Measurements from ENCODE around the gene KCNQ1.

KCNQ1 gene

GRCh38 chr11:2827256-2827655, 382.4 kb downstream of the KCNQ1 start:
- H3K4me2 ChIP-seq: peak overlapping the region; percentile 79 to 94 (median 89)
- H3K27me3 ChIP-seq: no peaks in the 10 kb centered on the region
- peaks cover 54 to 78% (median 74%) of the 10 kb centered on the region in 10 experiments for H3K4me1 ChIP-seq

GRCh38 chr11:2827792-2828191, 383.0 kb downstream of the KCNQ1 start:
- no peaks in the 10 kb centered on the region for H3K27me3 ChIP-seq
- H3K9me3 ChIP-seq (replicated peaks in 1 of 11): peaks cover 20 to 33% (median 25%) of the 10 kb centered on the region in 11 experiments
- peaks cover 0 to 12% (median 6%) of the 10 kb centered on the region in 11 experiments; a peak in 9 of 22 replicates for H3K36me3 ChIP-seq
- peak overlapping the region; percentile 79 to 94 (median 89) for H3K4me2 ChIP-seq
- H3K4me3 ChIP-seq: no peak overlapping the region
- H4K20me1 ChIP-seq: no peaks in the 10 kb centered on the region
- H3K9ac ChIP-seq: peak overlapping the region in 9 of 11 experiments; percentile 8 to 84 (median 79); a peak in 14 of 22 replicates
- H3K27ac ChIP-seq: peak overlapping the region in 10 of 11 experiments; percentile 84 to 95 (median 89); a peak in 19 of 22 replicates
- H3K4me1 ChIP-seq: peaks cover 54 to 83% (median 79%) of the 10 kb centered on the region in 10 experiments
- TF ChIP-seq Cebpa-rat (IDR thresholded peaks at IDR 0.05): no peak

More at GRCh38 chr11:2827256-2827655, 382.4 kb downstream of the KCNQ1 start:
- peak overlapping the region in 4 of 10 experiments; percentile 18 to 46 (median 24); a peak in 1 of 20 replicates for H3K4me3 ChIP-seq
- no peak for TF ChIP-seq Cebpa-rat (IDR thresholded peaks at IDR 0.05)
- H3K9ac ChIP-seq: peak overlapping the region; percentile 59 to 84 (median 79); a peak in 21 of 22 replicates
- no peaks in the 10 kb centered on the region for H4K20me1 ChIP-seq
- H3K9me3 ChIP-seq (replicated peaks in 1 of 11): peaks cover 26 to 38% (median 30%) of the 10 kb centered on the region in 11 experiments
- H3K27ac ChIP-seq: peak overlapping the region; percentile 73 to 95 (median 88); a peak in 21 of 22 replicates
- H3K36me3 ChIP-seq: peaks cover 0 to 18% (median 6%) of the 10 kb centered on the region in 11 experiments; a peak in 9 of 22 replicates

DNA sequence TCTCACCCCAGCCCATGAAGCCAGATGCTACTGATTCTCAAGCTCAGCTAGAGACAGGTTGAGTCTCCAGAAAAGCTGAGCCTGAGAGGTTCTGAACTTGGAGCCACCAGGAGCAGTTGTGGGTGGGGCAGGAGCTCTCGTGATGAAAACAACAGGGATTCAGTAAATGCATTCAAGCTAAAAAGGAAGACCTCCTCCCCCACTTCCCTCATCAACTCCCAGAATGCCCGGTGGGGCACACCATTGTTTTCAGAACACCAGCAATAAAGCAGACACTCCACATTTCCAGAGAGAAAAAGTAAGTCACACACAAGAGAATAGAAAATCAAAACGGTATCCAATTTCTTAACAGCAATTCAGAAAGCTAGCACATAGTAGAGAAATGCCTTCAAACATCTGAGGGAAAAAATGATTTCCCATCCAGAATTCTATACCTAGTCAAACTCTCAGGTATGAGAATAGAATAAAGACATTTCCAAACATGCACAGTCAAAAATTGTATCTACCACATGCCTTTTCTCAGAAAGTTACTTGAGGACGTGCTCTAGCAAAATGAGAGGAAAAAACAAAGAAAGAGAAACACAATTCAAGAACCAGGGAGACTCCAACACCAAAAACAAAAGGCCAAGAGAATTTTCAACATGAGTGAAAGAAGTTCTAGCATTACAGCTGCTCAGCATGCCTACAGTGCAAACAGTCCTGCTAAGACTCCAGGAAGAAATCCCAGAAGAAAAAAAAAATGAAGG, 383.9 kb downstream of the KCNQ1 start:
- TF ChIP-seq Cebpa-rat (IDR thresholded peaks at IDR 0.05): no peak
- Histone ChIP-seq H3K4me1 (peaks cover 54 to 91% (median 87%) of the 10 kb centered on the region in 10 experiments), H4K20me1 (no peaks in the 10 kb centered on the region), H3K4me2 (peak overlapping the region; percentile 79 to 94 (median 89)), H3K36me3 (peaks cover 0 to 3% (median 0%) of the 10 kb centered on the region in 11 experiments; a peak in 2 of 22 replicates), H3K9ac (peak overlapping the region in 1 of 11 experiments; percentile 81; a peak in 1 of 22 replicates), H3K27ac (peak overlapping the region in 10 of 11 experiments; percentile 84 to 95 (median 89); a peak in 14 of 22 replicates), H3K27me3 (no peaks in the 10 kb centered on the region), H3K9me3 (replicated peaks in 1 of 11) (peaks cover 11 to 23% (median 15%) of the 10 kb centered on the region in 11 experiments), H3K4me3 (no peak overlapping the region)

DNA sequence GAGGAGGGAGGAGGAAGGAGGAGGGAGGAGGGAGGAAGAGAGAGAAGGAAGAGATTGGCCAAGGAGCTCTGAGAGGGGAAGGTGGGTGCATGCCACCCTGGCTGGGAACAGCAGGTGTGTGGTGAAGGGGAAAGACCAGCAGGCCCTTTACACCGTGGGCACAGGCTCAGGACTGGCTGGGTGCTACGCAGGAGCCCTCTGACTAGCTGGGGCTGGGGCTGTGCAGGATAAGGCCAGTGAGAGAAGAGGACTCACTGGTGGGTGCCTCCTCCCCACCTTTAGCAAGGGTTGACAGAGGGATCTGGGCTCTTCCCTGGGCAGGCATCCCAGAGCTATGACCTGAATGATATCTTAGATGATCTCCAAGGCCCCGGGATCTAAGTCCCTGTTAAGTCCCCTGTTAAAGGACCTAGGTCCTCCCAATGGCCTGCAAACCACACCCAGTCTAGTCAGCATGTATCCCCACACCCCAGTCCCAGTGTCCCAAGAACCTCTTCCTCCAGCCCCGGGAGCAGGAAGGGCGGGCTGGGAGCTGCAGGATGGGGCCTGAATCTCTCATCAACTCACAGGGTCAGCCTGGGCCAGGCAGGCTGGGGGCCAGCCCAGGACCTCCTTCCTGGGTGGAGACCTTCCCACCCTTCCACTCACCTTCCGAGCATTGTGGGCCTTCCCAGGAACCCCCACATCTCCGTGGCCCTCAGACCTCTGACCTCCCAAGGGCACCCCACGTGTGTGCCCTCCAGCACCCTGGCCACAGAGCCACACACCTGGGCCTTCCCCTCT, 385.4 kb downstream of the KCNQ1 start:
- Histone ChIP-seq H3K9me3 (replicated peaks in 1 of 11) (peaks cover 10 to 18% (median 12%) of the 10 kb centered on the region in 11 experiments), H3K4me2 (peak overlapping the region; percentile 22 to 67 (median 56); a peak in 20 of 22 replicates), H3K4me3 (no peak overlapping the region), H3K4me1 (peaks cover 41 to 82% (median 76%) of the 10 kb centered on the region in 10 experiments), H3K36me3 (no peaks in the 10 kb centered on the region), H3K27ac (peak overlapping the region in 5 of 11 experiments; percentile 0 to 27 (median 15); a peak in 6 of 22 replicates), H3K9ac (0 out of 22 replicates have a peak overlapping the region, but pooled peaks of 1 of the 11 experiments have one; percentile 24), H4K20me1 (no peaks in the 10 kb centered on the region), H3K27me3 (no peaks in the 10 kb centered on the region)
- no peak for TF ChIP-seq Cebpa-rat (IDR thresholded peaks at IDR 0.05)

- Histone ChIP-seq H3K4me3 (no peak overlapping the region), H3K36me3 (no peaks in the 10 kb centered on the region), H3K4me2 (peak overlapping the region; percentile 22 to 67 (median 56); a peak in 20 of 22 replicates), H3K4me1 (peaks cover 34 to 82% (median 72%) of the 10 kb centered on the region in 10 experiments), H3K27ac (peak overlapping the region in 4 of 11 experiments; percentile 3 to 21 (median 11); a peak in 3 of 22 replicates), H3K9ac (0 out of 22 replicates have a peak overlapping the region, but pooled peaks of 1 of the 11 experiments have one; percentile 24), H4K20me1 (no peaks in the 10 kb centered on the region; a peak in 1 of 22 replicates), H3K9me3 (replicated peaks in 1 of 11) (peaks cover 10 to 18% (median 12%) of the 10 kb centered on the region in 11 experiments), H3K27me3 (no peaks in the 10 kb centered on the region)
- no peak for TF ChIP-seq Cebpa-rat (IDR thresholded peaks at IDR 0.05)
Measured at GRCh38 chr11:2830886-2831285, 386.1 kb downstream of the KCNQ1 start.

DNA sequence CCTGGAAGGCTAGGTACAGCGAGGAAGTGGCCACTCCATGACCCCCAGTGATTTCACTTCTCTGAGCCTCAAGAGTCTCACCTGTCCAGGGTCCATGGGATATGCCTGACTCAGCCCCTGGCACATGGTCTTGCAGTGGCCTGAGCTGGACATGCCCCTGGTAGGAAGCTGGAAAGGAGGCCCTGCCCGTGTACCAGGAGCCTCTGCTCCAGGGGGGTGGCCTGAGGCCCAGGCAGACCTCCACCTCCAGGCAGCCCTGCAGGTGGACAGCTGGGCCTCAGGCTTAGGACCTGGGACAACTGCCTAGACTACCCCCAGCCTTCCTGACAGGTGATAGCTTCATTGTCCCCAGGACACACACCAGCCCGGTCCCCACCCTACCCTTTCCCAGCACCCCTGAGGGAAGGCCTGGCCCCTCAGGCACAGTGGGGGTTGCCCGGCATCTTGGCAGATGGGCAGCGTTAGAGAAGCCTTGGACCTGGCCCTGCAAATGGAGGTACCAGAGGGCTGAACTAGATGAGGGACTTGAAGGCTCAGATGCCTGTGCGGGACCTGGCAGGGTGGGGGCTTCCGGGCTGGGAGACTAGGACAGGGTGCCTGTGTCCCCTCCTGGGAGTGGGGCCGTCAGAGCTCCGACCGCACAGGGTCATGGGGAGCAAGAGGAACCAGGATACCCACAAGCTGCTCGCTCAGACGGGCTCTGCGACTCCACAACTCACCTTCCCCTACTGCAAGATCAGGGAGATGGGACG, 387.1 kb downstream of the KCNQ1 start:
- Histone ChIP-seq H3K9ac (no peak overlapping the region), H3K27ac (no peak overlapping the region), H3K4me3 (no peak overlapping the region), H3K27me3 (no peaks in the 10 kb centered on the region), H3K36me3 (no peaks in the 10 kb centered on the region), H3K4me2 (peak overlapping the region in 9 of 11 experiments; percentile 37 to 76 (median 71); a peak in 16 of 22 replicates), H3K4me1 (peaks cover 31 to 82% (median 72%) of the 10 kb centered on the region in 10 experiments), H4K20me1 (no peaks in the 10 kb centered on the region; a peak in 1 of 22 replicates), H3K9me3 (replicated peaks in 1 of 11) (peaks cover 10 to 18% (median 12%) of the 10 kb centered on the region in 11 experiments)
- TF ChIP-seq Cebpa-rat (IDR thresholded peaks at IDR 0.05): no peak

DNA sequence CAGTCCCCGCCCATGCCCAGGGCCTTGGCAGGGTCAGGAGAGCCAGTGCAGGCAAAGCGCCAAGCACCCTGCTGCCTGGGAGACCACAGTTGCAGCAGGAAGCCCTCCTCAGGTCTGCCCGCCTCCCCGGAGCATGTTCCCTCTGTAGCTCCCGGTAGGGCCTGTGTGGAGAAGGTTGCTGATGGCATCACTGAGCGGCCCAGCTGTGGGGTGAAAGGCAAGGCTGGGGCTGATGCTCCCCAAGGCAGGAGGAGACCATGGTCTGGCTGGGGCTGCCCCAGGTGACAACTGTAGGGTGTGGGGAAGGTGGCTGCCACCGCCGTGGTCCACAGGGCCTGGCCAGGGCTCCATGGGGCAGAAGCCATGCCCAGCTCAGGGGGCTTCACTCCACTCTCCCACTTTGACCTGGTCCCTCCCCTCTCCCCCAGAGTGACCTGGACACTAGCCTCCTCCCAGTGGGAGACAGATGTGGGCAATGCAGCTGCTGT, 387.8 kb downstream of the KCNQ1 start:
- peak overlapping the region in 3 of 11 experiments; percentile 24 to 44 (median 37); a peak in 2 of 22 replicates for H3K9ac ChIP-seq

More for the DNA sequence above, 387.8 kb downstream of the KCNQ1 start:
- peak overlapping the region in 9 of 11 experiments; percentile 37 to 76 (median 71); a peak in 18 of 22 replicates for H3K4me2 ChIP-seq
- no peak for TF ChIP-seq Cebpa-rat (IDR thresholded peaks at IDR 0.05)
- H4K20me1 ChIP-seq: no peaks in the 10 kb centered on the region; a peak in 1 of 22 replicates
- H3K27ac ChIP-seq: peak overlapping the region in 1 of 11 experiments; percentile 9; a peak in 1 of 22 replicates
- H3K36me3 ChIP-seq: no peaks in the 10 kb centered on the region
- no peaks in the 10 kb centered on the region for H3K27me3 ChIP-seq
- H3K9me3 ChIP-seq (replicated peaks in 1 of 11): peaks cover 10 to 18% (median 12%) of the 10 kb centered on the region in 11 experiments
- no peak overlapping the region for H3K4me3 ChIP-seq
- H3K4me1 ChIP-seq: peaks cover 31 to 82% (median 72%) of the 10 kb centered on the region in 10 experiments
